Neural crest cell (in vitro differentiated cells): ENCODE data around the gene TCEANC. TPM values are rescaled to one million over a fixed set of nuclear protein-coding genes. Genes with fewer than 3 reads are reported as not detected.
"Not testable (repeated sequence)": the region's sequence is repeated elsewhere in the genome, so short reads cannot be mapped to it uniquely, and the experiment has no call there.

Experiments used
- DNase-seq: peaks from one replicate; pipeline ENCODE4 v3.0.0; 2021; ENCODE audit warnings: low read depth, mixed read lengths, low spot score
- H3K27ac Mint-ChIP-seq: one replicate; pipeline ENCODE4 v1.8.0; 2021; ENCODE audit warnings: mild to moderate bottlenecking, mixed read lengths; ENCODE audit not compliant: unreplicated experiment
- H3K27me3 Mint-ChIP-seq: 2 replicates; pipeline ENCODE4 v1.8.0; 2021; ENCODE audit warnings: low read depth, mild to moderate bottlenecking, mixed read lengths
- H3K36me3 Mint-ChIP-seq: 2 replicates; pipeline ENCODE4 v1.8.0; 2021; ENCODE audit warnings: low read depth, mild to moderate bottlenecking, mixed read lengths
- H3K4me1 Mint-ChIP-seq: 2 replicates; pipeline ENCODE4 v1.8.0; 2021; ENCODE audit warnings: mixed read lengths
- H3K4me3 Mint-ChIP-seq: one replicate; pipeline ENCODE4 v1.8.0; 2021; ENCODE audit warnings: mild to moderate bottlenecking, mixed read lengths
- H3K9me3 Mint-ChIP-seq: 2 replicates; pipeline ENCODE4 v1.8.0; 2021; ENCODE audit warnings: mixed read lengths
- CTCF ChIP-seq: fragments of 200-600 bp; sonication (generic); conservative IDR thresholded peaks from 2 replicates; pipeline ENCODE4 v1.5.0; 2021; ENCODE audit warnings: antibody characterized with exemption, mild to moderate bottlenecking
- total RNA-seq: library from RNA; stranded (reverse); gene quantifications from 2 replicates; pipeline ENCODE4 v1.2.1, GENCODE V29; 2021

The TCEANC gene
- total RNA-seq, 1 donor from 2014 or later = 4.6 TPM

DNA sequence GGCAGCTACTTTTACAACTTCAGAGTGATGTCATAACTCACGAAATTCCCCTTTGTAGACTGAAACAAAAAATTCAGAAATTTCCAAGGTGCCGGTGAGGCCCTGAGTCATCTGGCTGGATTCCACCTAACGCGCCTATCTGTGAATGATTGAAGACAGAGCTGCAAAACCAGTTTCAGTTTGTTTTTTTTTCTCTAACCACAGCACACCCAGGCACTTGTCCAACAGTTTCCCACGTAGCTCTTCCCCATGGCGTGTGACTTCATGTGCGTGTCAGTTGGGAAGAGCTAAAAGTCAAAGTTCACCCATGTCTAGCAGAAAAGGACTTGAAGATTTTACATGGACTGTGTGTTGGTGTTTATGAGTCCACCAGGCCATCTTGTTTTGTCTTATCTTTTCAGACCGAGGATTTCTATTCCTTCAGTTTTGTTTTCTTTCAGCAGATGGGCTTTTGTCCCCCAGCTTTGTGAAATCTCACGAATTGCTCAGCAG lies 16.4 kb downstream of the TCEANC start:
- TF ChIP-seq CTCF = no peak
- peaks cover 16% of the 10 kb centered on the region for H3K36me3 Mint-ChIP-seq
- peaks cover 15% of the 10 kb centered on the region for H3K4me1 Mint-ChIP-seq
- H3K4me3 Mint-ChIP-seq = no peak overlapping the region
- H3K27me3 Mint-ChIP-seq = no peaks in the 10 kb centered on the region
- DNase-seq = no peak
- H3K9me3 Mint-ChIP-seq = peaks cover 9% of the 10 kb centered on the region
- H3K27ac Mint-ChIP-seq = no peak overlapping the region

- Mint-ChIP-seq H3K36me3 (peaks cover 16% of the 10 kb centered on the region), H3K4me1 (peaks cover 15% of the 10 kb centered on the region)
- H3K9me3 Mint-ChIP-seq, H3K4me3 Mint-ChIP-seq, H3K27ac Mint-ChIP-seq, H3K27me3 Mint-ChIP-seq, DNase-seq: not testable (repeated sequence)
Measured at GRCh38 chrX:13669755-13670154, 16.8 kb downstream of the TCEANC start.

GRCh38 chrX:13670197-13670596 lies 17.3 kb downstream of the TCEANC start:
- DNase-seq = no peak
- H3K27me3 Mint-ChIP-seq = no peaks in the 10 kb centered on the region
- no peak overlapping the region for H3K4me3 Mint-ChIP-seq
- peaks cover 16% of the 10 kb centered on the region for H3K36me3 Mint-ChIP-seq
- no peak overlapping the region for H3K27ac Mint-ChIP-seq
- no peak for TF ChIP-seq CTCF
- peaks cover 15% of the 10 kb centered on the region for H3K4me1 Mint-ChIP-seq
- H3K9me3 Mint-ChIP-seq = peaks cover 9% of the 10 kb centered on the region

DNA sequence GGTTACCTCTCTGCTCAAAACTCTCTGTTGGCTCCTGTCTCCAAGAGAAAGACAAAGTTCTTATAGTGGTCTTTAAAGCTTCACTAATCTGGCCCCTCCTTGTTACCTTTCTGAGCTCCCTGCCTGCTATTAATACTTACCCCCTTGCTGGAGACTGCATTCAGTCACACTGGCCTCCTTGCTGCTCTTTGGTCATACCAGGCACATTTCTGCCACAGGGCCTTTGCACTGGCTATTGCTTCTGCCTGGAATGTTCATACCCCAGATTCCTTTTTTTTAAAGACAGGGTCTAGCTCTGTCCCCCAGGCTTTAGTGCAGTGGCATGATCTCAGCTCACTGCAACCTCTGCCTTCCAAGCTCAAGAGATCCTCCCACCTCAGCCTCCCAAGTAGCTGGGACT lies 20.1 kb downstream of the TCEANC start:
- Mint-ChIP-seq H3K27ac (no peak overlapping the region), H3K4me1 (peaks cover under 1% of the 10 kb centered on the region), H3K36me3 (peaks cover 12% of the 10 kb centered on the region), H3K27me3 (no peaks in the 10 kb centered on the region), H3K9me3 (peaks cover 9% of the 10 kb centered on the region), H3K4me3 (no peak overlapping the region)
- TF ChIP-seq CTCF = no peak
- DNase-seq = no peak

- H3K36me3 Mint-ChIP-seq = peaks cover 12% of the 10 kb centered on the region
- TF ChIP-seq CTCF = no peak
- no peak overlapping the region for H3K4me3 Mint-ChIP-seq
- no peak overlapping the region for H3K27ac Mint-ChIP-seq
- H3K4me1 Mint-ChIP-seq = no peaks in the 10 kb centered on the region
- no peak for DNase-seq
- H3K27me3 Mint-ChIP-seq = no peaks in the 10 kb centered on the region
- H3K9me3 Mint-ChIP-seq = peaks cover 7% of the 10 kb centered on the region
Measured at GRCh38 chrX:13676885-13677284, 23.9 kb downstream of the TCEANC start.

- not testable (repeated sequence) for H3K36me3 Mint-ChIP-seq, DNase-seq, H3K9me3 Mint-ChIP-seq, H3K4me1 Mint-ChIP-seq, H3K4me3 Mint-ChIP-seq, H3K27me3 Mint-ChIP-seq, H3K27ac Mint-ChIP-seq
Measured at GRCh38 chrX:13679700-13680099, 26.8 kb downstream of the TCEANC start.

DNA sequence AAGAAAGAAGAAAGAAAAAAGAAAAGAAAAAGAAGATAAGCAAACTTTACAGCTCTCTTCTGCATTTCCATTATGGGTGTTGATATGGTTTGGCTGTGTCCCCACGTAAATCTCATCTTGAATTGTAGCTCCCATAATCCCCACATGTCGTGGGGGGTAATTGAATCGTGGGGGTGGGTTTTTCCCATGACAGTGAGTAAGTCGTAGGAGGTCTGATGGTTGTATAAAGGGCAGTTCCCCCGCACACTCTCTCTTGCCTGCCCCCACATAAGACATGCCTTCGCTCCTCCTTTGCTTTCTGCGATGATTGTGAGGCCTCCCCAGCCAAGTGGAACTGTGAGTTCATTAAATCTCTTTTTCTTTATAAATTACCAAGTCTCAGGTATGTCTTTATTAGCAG lies 28.7 kb downstream of the TCEANC start:
- H3K36me3 Mint-ChIP-seq = peaks cover 6% of the 10 kb centered on the region
- DNase-seq = no peak
- no peak overlapping the region for H3K4me3 Mint-ChIP-seq
- no peaks in the 10 kb centered on the region for H3K27me3 Mint-ChIP-seq
- H3K4me1 Mint-ChIP-seq = no peaks in the 10 kb centered on the region
- H3K27ac Mint-ChIP-seq = no peak overlapping the region
- no peak for TF ChIP-seq CTCF
- H3K9me3 Mint-ChIP-seq = peaks cover 3% of the 10 kb centered on the region
